HG03354 (cell line): Measurements from ENCODE around the gene HMHB1.

Experiments used
- ATAC-seq: cut with Tn5 transposase; IDR thresholded peaks from one replicate; pipeline ENCODE4 v1.9.1; 2021; ENCODE audit warnings: mild to moderate bottlenecking; ENCODE audit not compliant: unreplicated experiment, poor library complexity, severe bottlenecking

HMHB1 gene

GRCh38 chr5:143860211-143860610 is 48.2 kb downstream of the HMHB1 start:
- ATAC-seq = no peak

- no peak for ATAC-seq
These were observed 50.3 kb downstream of the HMHB1 start for GRCh38 chr5:143862271-143862670.

GRCh38 chr5:143865426-143866025 is 53.6 kb downstream of the HMHB1 start:
- ATAC-seq = no peak
